Measurements from ENCODE around the gene TTC29. TPM values are rescaled to one million over a fixed set of nuclear protein-coding genes. Genes with fewer than 3 reads are reported as not detected.

Gene TTC29
- total RNA-seq, 3 donors from 2014 or later (not counting 1 experiment from before 2014, with no cell fraction given), result not detected

GRCh38 chr4:146930673-146931072 lies 15.0 kb downstream of the TTC29 start:
- Histone ChIP-seq H3K4me3 (ENCODE audit: low read length) (no peak overlapping the region), H3K4me1 (ENCODE audit: control insufficient read depth, insufficient read depth, low read length) (no peaks in the 10 kb centered on the region), H3K9me3 (ENCODE audit: control insufficient read depth, insufficient read depth, low read length) (no peaks in the 10 kb centered on the region), H3K36me3 (ENCODE audit: control insufficient read depth, insufficient read depth, low read length) (no peaks in the 10 kb centered on the region), H3K27ac (ENCODE audit: low read length) (no peak overlapping the region), H3K27me3 (ENCODE audit: control insufficient read depth, insufficient read depth, low read length) (no peaks in the 10 kb centered on the region)
- H3K4me1 Mint-ChIP-seq, result no peaks in the 10 kb centered on the region
- 0% methylated on average over 1 of the region's 2 CpGs for WGBS (ENCODE audit: insufficient coverage)
- no peak for TF ChIP-seq CTCF (IDR thresholded peaks at IDR 0.05)
- no peak for DNase-seq
- peaks cover 8% of the 10 kb centered on the region in 2 donors for H3K27me3 Mint-ChIP-seq (ENCODE audit: low read depth in 2 of 2)
- ATAC-seq, result no peak
- H3K4me3 Mint-ChIP-seq, result no peak overlapping the region
- H3K27ac Mint-ChIP-seq, result no peak overlapping the region
- intact Hi-C loops (cut with micrococcal nuclease), result no loop called here
- no peaks in the 10 kb centered on the region for H3K9me3 Mint-ChIP-seq
- H3K36me3 Mint-ChIP-seq, result no peaks in the 10 kb centered on the region

GRCh38 chr4:146927695-146928094 lies 18.0 kb downstream of the TTC29 start:
- H3K9me3 Mint-ChIP-seq, result no peaks in the 10 kb centered on the region
- intact Hi-C loops (cut with micrococcal nuclease), result no loop called here
- no peak for TF ChIP-seq CTCF (IDR thresholded peaks at IDR 0.05)
- no peak overlapping the region for H3K4me3 ChIP-seq (ENCODE audit: low read length)
- ATAC-seq, result no peak
- no peak for DNase-seq
- H3K4me1 ChIP-seq (ENCODE audit: control insufficient read depth, insufficient read depth, low read length), result no peaks in the 10 kb centered on the region
- no peaks in the 10 kb centered on the region for H3K36me3 Mint-ChIP-seq
- H3K27ac Mint-ChIP-seq, result no peak overlapping the region
- no peaks in the 10 kb centered on the region for H3K27me3 ChIP-seq (ENCODE audit: control insufficient read depth, insufficient read depth, low read length)
- no peaks in the 10 kb centered on the region for H3K4me1 Mint-ChIP-seq
- peaks cover 4 to 16% of the 10 kb centered on the region in 2 donors for H3K27me3 Mint-ChIP-seq (ENCODE audit: low read depth in 2 of 2)
- WGBS (ENCODE audit: insufficient coverage), result 93% methylated on average over 2 of the region's 2 CpGs
- no peaks in the 10 kb centered on the region for H3K9me3 ChIP-seq (ENCODE audit: control insufficient read depth, insufficient read depth, low read length)
- H3K36me3 ChIP-seq (ENCODE audit: control insufficient read depth, insufficient read depth, low read length), result no peaks in the 10 kb centered on the region
- no peak overlapping the region for H3K4me3 Mint-ChIP-seq
- no peak overlapping the region for H3K27ac ChIP-seq (ENCODE audit: low read length)

- intact Hi-C loops (cut with micrococcal nuclease), result loop anchor here (5.0 kb wide), 1 partner anchor 574 kb away; no protein-coding TSS in a partner anchor
- H3K4me1 Mint-ChIP-seq, result no peaks in the 10 kb centered on the region
- TF ChIP-seq CTCF (IDR thresholded peaks at IDR 0.05), result peak; percentile 54
- no peaks in the 10 kb centered on the region for H3K36me3 ChIP-seq (ENCODE audit: control insufficient read depth, insufficient read depth, low read length)
- peaks cover 0 to 5% of the 10 kb centered on the region in 2 donors for H3K27me3 Mint-ChIP-seq (ENCODE audit: low read depth in 2 of 2)
- no peaks in the 10 kb centered on the region for H3K9me3 ChIP-seq (ENCODE audit: control insufficient read depth, insufficient read depth, low read length)
- no peak overlapping the region for H3K4me3 ChIP-seq (ENCODE audit: low read length)
- no peak overlapping the region for H3K4me3 Mint-ChIP-seq
- peak in 1 of 2 donors; percentile 52 for DNase-seq
- H3K4me1 ChIP-seq (ENCODE audit: control insufficient read depth, insufficient read depth, low read length), result no peaks in the 10 kb centered on the region
- peak in 1 of 3 donors; percentile 49 for ATAC-seq
- no peaks in the 10 kb centered on the region for H3K9me3 Mint-ChIP-seq
- H3K36me3 Mint-ChIP-seq, result no peaks in the 10 kb centered on the region
- no peak overlapping the region for H3K27ac ChIP-seq (ENCODE audit: low read length)
- H3K27me3 ChIP-seq (ENCODE audit: control insufficient read depth, insufficient read depth, low read length), result no peaks in the 10 kb centered on the region
- H3K27ac Mint-ChIP-seq, result no peak overlapping the region
Measured at GRCh38 chr4:146916479-146917076, 29.1 kb downstream of the TTC29 start.

- no peaks in the 10 kb centered on the region for H3K27me3 ChIP-seq (ENCODE audit: control insufficient read depth, insufficient read depth, low read length)
- Mint-ChIP-seq H3K4me3 (no peak overlapping the region), H3K27me3 (ENCODE audit: low read depth in 2 of 2) (peaks cover 0 to 5% of the 10 kb centered on the region in 2 donors), H3K4me1 (no peaks in the 10 kb centered on the region), H3K36me3 (no peaks in the 10 kb centered on the region), H3K27ac (no peak overlapping the region), H3K9me3 (no peaks in the 10 kb centered on the region)
- H3K27ac ChIP-seq (ENCODE audit: low read length), result no peak overlapping the region
- ATAC-seq (no peak), DNase-seq (no peak)
- H3K4me3 ChIP-seq (ENCODE audit: low read length), result no peak overlapping the region
- intact Hi-C loops (cut with micrococcal nuclease), result loop anchor here (5.0 kb wide), 1 partner anchor 573 kb away; no protein-coding TSS in a partner anchor
- H3K36me3 ChIP-seq (ENCODE audit: control insufficient read depth, insufficient read depth, low read length), result no peaks in the 10 kb centered on the region
- no peaks in the 10 kb centered on the region for H3K9me3 ChIP-seq (ENCODE audit: control insufficient read depth, insufficient read depth, low read length)
- TF ChIP-seq CTCF (IDR thresholded peaks at IDR 0.05), result no peak
- H3K4me1 ChIP-seq (ENCODE audit: control insufficient read depth, insufficient read depth, low read length), result no peaks in the 10 kb centered on the region
- WGBS (ENCODE audit: insufficient coverage), result no CpG with 5 or more reads among the region's 1 CpG
Measured at GRCh38 chr4:146915132-146915531, 30.5 kb downstream of the TTC29 start.
